Measurements from ENCODE around the gene NPHS1. TPM values are rescaled to one million over a fixed set of nuclear protein-coding genes. Genes with fewer than 3 reads are reported as not detected.
A peak's percentile ranks its signal among the peaks of the same experiment; 100 is the strongest.
"Not testable (repeated sequence)": the region's sequence is repeated elsewhere in the genome, so short reads cannot be mapped to it uniquely, and the experiment has no call there.

The NPHS1 gene
- total RNA-seq, 2 donors from 2014 or later = not detected

- TF ChIP-seq, protein P1, sequence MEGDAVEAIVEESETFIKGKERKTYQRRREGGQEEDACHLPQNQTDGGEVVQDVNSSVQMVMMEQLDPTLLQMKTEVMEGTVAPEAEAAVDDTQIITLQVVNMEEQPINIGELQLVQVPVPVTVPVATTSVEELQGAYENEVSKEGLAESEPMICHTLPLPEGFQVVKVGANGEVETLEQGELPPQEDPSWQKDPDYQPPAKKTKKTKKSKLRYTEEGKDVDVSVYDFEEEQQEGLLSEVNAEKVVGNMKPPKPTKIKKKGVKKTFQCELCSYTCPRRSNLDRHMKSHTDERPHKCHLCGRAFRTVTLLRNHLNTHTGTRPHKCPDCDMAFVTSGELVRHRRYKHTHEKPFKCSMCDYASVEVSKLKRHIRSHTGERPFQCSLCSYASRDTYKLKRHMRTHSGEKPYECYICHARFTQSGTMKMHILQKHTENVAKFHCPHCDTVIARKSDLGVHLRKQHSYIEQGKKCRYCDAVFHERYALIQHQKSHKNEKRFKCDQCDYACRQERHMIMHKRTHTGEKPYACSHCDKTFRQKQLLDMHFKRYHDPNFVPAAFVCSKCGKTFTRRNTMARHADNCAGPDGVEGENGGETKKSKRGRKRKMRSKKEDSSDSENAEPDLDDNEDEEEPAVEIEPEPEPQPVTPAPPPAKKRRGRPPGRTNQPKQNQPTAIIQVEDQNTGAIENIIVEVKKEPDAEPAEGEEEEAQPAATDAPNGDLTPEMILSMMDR (IDR thresholded peaks at IDR 0.05) = no peak
- H3K4me3 ChIP-seq = peak overlapping the region; percentile 9 to 40
- H3K27ac ChIP-seq = no peak overlapping the region
- no peaks in the 10 kb centered on the region for H3K36me3 ChIP-seq
- H3K9me3 ChIP-seq = no peaks in the 10 kb centered on the region
- DNase-seq (ENCODE audit: low spot score) = no peak
- peaks cover 0 to 15% of the 10 kb centered on the region in 2 donors for H3K4me1 ChIP-seq
- H3K27me3 ChIP-seq = peaks cover 15 to 29% of the 10 kb centered on the region in 2 donors
These were observed 6.9 kb downstream of the NPHS1 start for GRCh38 chr19:35845215-35846037.

DNA sequence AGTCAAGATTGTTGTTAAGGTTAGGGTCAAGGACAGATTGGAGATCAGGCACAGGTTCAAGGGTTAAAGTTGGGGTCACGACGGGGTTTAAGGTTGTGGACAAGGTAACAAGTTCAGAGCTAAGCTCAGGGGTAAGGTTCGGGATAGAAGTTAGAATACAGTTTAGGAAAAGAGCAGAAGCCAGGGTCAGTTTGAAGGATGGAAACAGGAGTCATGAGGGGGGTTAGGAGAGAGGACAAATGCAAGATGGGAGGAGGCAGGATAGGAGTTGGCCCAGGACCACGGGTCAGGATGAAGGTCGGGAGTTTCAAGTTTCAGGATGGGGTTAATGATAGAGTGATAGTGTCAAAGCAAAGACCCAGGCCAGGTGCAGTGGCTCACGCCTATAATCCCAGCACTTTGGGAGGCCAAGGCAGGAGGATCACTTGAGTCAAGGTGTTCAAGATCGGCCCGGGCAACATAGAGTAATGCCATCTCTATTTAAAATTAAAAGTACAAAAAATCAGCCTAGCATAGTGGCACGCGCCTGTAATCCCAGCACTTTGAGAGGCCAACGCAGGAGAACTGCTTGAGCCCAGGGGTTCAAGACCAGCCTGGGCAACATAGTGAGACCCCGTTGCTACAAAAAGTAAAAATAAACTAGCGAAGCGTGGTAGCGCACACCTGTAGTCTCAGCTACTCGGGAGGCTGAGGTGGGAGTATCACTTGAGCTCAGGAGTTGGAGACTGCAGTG, 7.7 kb downstream of the NPHS1 start:
- H3K27me3 ChIP-seq = peaks cover 15 to 29% of the 10 kb centered on the region in 2 donors
- H3K4me1 ChIP-seq = peaks cover 0 to 15% of the 10 kb centered on the region in 2 donors
- TF ChIP-seq, protein P1 (IDR thresholded peaks at IDR 0.05) = no peak
- no peak for DNase-seq (ENCODE audit: low spot score)
- no peak overlapping the region for H3K27ac ChIP-seq
- peaks cover 0 to 1% of the 10 kb centered on the region in 2 donors for H3K9me3 ChIP-seq
- peak overlapping the region in 1 of 2 donors; percentile 40 for H3K4me3 ChIP-seq
- H3K36me3 ChIP-seq = no peaks in the 10 kb centered on the region

DNA sequence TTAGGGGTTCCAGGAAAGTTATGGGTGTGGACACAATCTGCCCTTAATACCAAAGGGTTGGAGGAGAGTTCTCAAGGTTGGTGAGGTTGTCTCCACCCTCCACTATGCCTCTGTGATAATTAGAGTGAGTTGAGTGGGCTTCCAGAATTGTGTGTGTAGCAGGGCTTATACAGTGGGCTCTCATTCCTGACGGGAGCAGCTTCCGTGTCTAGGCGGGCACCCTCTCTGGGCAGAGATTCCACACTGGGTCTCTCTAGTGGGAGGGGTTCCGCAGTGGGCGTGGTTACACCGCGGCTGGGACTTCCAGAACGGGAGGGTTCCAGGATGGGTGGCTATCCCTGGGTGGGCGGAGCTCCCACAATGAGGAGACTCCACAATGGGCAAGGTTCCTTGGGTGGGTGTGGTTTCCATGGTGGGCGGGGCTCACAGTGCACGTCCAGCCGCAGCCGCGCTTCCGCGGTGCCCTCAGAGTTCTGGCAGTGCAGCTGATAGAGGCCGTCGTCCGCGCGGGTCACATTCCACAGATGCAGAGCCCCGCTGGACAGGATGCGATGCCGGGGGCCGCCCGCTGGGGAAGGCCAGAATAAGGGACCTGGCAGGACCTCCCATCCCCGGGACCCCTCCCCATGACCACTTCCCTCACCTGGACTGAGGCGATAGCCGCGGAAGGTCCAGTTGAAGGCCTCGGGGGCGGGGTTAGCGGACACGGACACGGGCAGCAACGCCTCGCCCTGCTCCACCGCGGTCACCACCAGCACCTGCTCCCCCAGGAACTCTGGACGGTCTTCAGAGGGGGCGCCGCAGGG, 8.4 kb downstream of the NPHS1 start:
- Histone ChIP-seq H3K36me3 (no peaks in the 10 kb centered on the region), H3K27me3 (peaks cover 15 to 21% of the 10 kb centered on the region in 2 donors), H3K27ac (no peak overlapping the region), H3K9me3 (peaks cover 0 to 9% of the 10 kb centered on the region in 2 donors), H3K4me3 (no peak overlapping the region), H3K4me1 (peaks cover 0 to 15% of the 10 kb centered on the region in 2 donors)
- TF ChIP-seq, protein P1 (IDR thresholded peaks at IDR 0.05) = no peak
- DNase-seq (ENCODE audit: low spot score) = no peak

GRCh38 chr19:35842666-35843272, 9.5 kb downstream of the NPHS1 start:
- Histone ChIP-seq H3K27ac (no peak overlapping the region), H3K36me3 (no peaks in the 10 kb centered on the region), H3K4me1 (peaks cover 0 to 15% of the 10 kb centered on the region in 2 donors), H3K9me3 (peaks cover 0 to 18% of the 10 kb centered on the region in 2 donors), H3K27me3 (peaks cover 15 to 21% of the 10 kb centered on the region in 2 donors), H3K4me3 (no peak overlapping the region)
- DNase-seq (ENCODE audit: low spot score) = no peak
- TF ChIP-seq, protein P1 (IDR thresholded peaks at IDR 0.05) = no peak

GRCh38 chr19:35841961-35842595, 10.2 kb downstream of the NPHS1 start:
- Histone ChIP-seq H3K4me1 (peaks cover 0 to 15% of the 10 kb centered on the region in 2 donors), H3K27me3 (peaks cover 15 to 21% of the 10 kb centered on the region in 2 donors), H3K4me3 (no peak overlapping the region), H3K27ac (no peak overlapping the region), H3K9me3 (peaks cover 0 to 18% of the 10 kb centered on the region in 2 donors), H3K36me3 (no peaks in the 10 kb centered on the region)
- TF ChIP-seq, protein P1 (IDR thresholded peaks at IDR 0.05) = no peak
- DNase-seq (ENCODE audit: low spot score) = no peak

DNA sequence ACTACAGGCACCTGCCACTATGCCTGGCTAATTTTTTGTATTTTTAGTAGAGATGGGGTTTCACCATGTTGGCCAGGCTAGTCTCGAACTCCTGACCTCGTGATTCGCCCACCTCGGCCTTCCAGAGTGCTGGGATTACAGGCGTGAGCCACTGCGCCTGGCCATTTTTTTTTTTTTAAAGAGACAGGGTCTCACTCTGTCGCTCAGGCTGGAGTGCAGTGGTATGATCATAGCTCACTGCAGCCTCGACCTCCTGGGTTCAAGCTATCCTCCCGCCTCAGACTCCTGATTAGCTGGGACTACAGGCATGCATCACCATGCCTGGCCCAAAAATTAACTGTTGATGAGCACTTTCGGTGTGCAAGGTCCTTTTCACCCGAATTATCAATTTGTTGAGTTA, 16.2 kb downstream of the NPHS1 start:
- H3K27me3 ChIP-seq; H3K36me3 ChIP-seq; H3K27ac ChIP-seq; H3K4me1 ChIP-seq; H3K4me3 ChIP-seq; DNase-seq (ENCODE audit: low spot score): not testable (repeated sequence)
- H3K9me3 ChIP-seq = peaks cover 0 to 18% of the 10 kb centered on the region in 2 donors
